Rectal smooth muscle tissue (tissue), 1 donor: Measurements from ENCODE around the gene THRB.

ENCODE experiments used
- H3K27ac ChIP-seq: one replicate; pipeline ENCODE4 v1.7.0; 2013; ENCODE audit warnings: low read depth, low read length, inconsistent platforms
- H3K27me3 ChIP-seq: one replicate; pipeline ENCODE4 v1.7.0; 2013; ENCODE audit warnings: low read length; ENCODE audit not compliant: control insufficient read depth, insufficient read depth
- H3K36me3 ChIP-seq: one replicate; pipeline ENCODE4 v1.7.0; 2013; ENCODE audit warnings: low read length; ENCODE audit not compliant: control insufficient read depth, insufficient read depth
- H3K4me1 ChIP-seq: one replicate; pipeline ENCODE4 v1.7.0; 2013; ENCODE audit warnings: low read length; ENCODE audit not compliant: control insufficient read depth, insufficient read depth
- H3K4me3 ChIP-seq: one replicate; pipeline ENCODE4 v1.7.0; 2013; ENCODE audit warnings: low read length
- H3K9ac ChIP-seq: one replicate; pipeline ENCODE4 v1.7.0; 2013; ENCODE audit warnings: low read length

THRB gene

GRCh38 chr3:24388159-24388558 lies 106.5 kb downstream of the THRB start:
- H3K27ac ChIP-seq: peak overlapping the region; percentile 34
- peaks cover 24% of the 10 kb centered on the region for H3K4me1 ChIP-seq
- H3K27me3 ChIP-seq: no peaks in the 10 kb centered on the region
- H3K9ac ChIP-seq: no peak overlapping the region
- H3K36me3 ChIP-seq: no peaks in the 10 kb centered on the region
- no peak overlapping the region for H3K4me3 ChIP-seq

- H3K27ac ChIP-seq: peak overlapping the region; percentile 34
- H3K36me3 ChIP-seq: no peaks in the 10 kb centered on the region
- no peak overlapping the region for H3K9ac ChIP-seq
- H3K27me3 ChIP-seq: no peaks in the 10 kb centered on the region
- H3K4me1 ChIP-seq: peaks cover 24% of the 10 kb centered on the region
- H3K4me3 ChIP-seq: no peak overlapping the region
Measured at GRCh38 chr3:24387493-24387892, 107.2 kb downstream of the THRB start.

- H3K4me3 ChIP-seq: no peak overlapping the region
- no peaks in the 10 kb centered on the region for H3K27me3 ChIP-seq
- no peak overlapping the region for H3K9ac ChIP-seq
- H3K4me1 ChIP-seq: peaks cover 24% of the 10 kb centered on the region
- H3K36me3 ChIP-seq: no peaks in the 10 kb centered on the region
- no peak overlapping the region for H3K27ac ChIP-seq
Measured at GRCh38 chr3:24387000-24387399, 107.7 kb downstream of the THRB start.

- Histone ChIP-seq H3K27ac (no peak overlapping the region), H3K9ac (no peak overlapping the region), H3K36me3 (no peaks in the 10 kb centered on the region), H3K27me3 (no peaks in the 10 kb centered on the region), H3K4me3 (no peak overlapping the region), H3K4me1 (peaks cover 28% of the 10 kb centered on the region)
Measured at GRCh38 chr3:24386458-24386857, 108.2 kb downstream of the THRB start.

GRCh38 chr3:24385012-24385615 lies 109.5 kb downstream of the THRB start:
- Histone ChIP-seq H3K27ac (no peak overlapping the region), H3K4me1 (peaks cover 21% of the 10 kb centered on the region), H3K4me3 (no peak overlapping the region)

GRCh38 chr3:24382647-24383046 lies 112.0 kb downstream of the THRB start:
- Histone ChIP-seq H3K27me3 (no peaks in the 10 kb centered on the region), H3K36me3 (no peaks in the 10 kb centered on the region), H3K4me3 (no peak overlapping the region), H3K4me1 (peaks cover 12% of the 10 kb centered on the region), H3K27ac (no peak overlapping the region), H3K9ac (no peak overlapping the region)

More at GRCh38 chr3:24385012-24385615, 109.5 kb downstream of the THRB start:
- no peak overlapping the region for H3K9ac ChIP-seq
- no peaks in the 10 kb centered on the region for H3K36me3 ChIP-seq
- H3K27me3 ChIP-seq: no peaks in the 10 kb centered on the region

GRCh38 chr3:24379936-24380335 lies 114.7 kb downstream of the THRB start:
- no peak overlapping the region for H3K27ac ChIP-seq
- H3K9ac ChIP-seq: no peak overlapping the region
- no peak overlapping the region for H3K4me3 ChIP-seq
- peaks cover 12% of the 10 kb centered on the region for H3K4me1 ChIP-seq
- H3K36me3 ChIP-seq: no peaks in the 10 kb centered on the region
- H3K27me3 ChIP-seq: no peaks in the 10 kb centered on the region

GRCh38 chr3:24378313-24378712 lies 116.3 kb downstream of the THRB start:
- H3K4me3 ChIP-seq: no peak overlapping the region
- peaks cover 19% of the 10 kb centered on the region for H3K4me1 ChIP-seq
- no peak overlapping the region for H3K9ac ChIP-seq
- H3K36me3 ChIP-seq: no peaks in the 10 kb centered on the region
- H3K27ac ChIP-seq: no peak overlapping the region
- H3K27me3 ChIP-seq: no peaks in the 10 kb centered on the region

- Histone ChIP-seq H3K27me3 (no peaks in the 10 kb centered on the region), H3K9ac (no peak overlapping the region), H3K4me1 (peaks cover 19% of the 10 kb centered on the region), H3K4me3 (no peak overlapping the region), H3K27ac (no peak overlapping the region), H3K36me3 (no peaks in the 10 kb centered on the region)
Measured at GRCh38 chr3:24377218-24377993, 117.2 kb downstream of the THRB start.

GRCh38 chr3:24375947-24376384 lies 118.7 kb downstream of the THRB start:
- H3K27me3 ChIP-seq: no peaks in the 10 kb centered on the region
- H3K4me3 ChIP-seq: no peak overlapping the region
- H3K4me1 ChIP-seq: peaks cover 16% of the 10 kb centered on the region
- no peaks in the 10 kb centered on the region for H3K36me3 ChIP-seq
- H3K9ac ChIP-seq: no peak overlapping the region
- no peak overlapping the region for H3K27ac ChIP-seq

- no peak overlapping the region for H3K9ac ChIP-seq
- peaks cover 16% of the 10 kb centered on the region for H3K4me1 ChIP-seq
- no peaks in the 10 kb centered on the region for H3K36me3 ChIP-seq
- no peaks in the 10 kb centered on the region for H3K27me3 ChIP-seq
- H3K27ac ChIP-seq: no peak overlapping the region
- no peak overlapping the region for H3K4me3 ChIP-seq
Measured at GRCh38 chr3:24374801-24375200, 119.8 kb downstream of the THRB start.

GRCh38 chr3:24373198-24373959 lies 121.3 kb downstream of the THRB start:
- H3K9ac ChIP-seq: no peak overlapping the region
- no peaks in the 10 kb centered on the region for H3K36me3 ChIP-seq
- peak overlapping the region; percentile 20 for H3K27ac ChIP-seq
- H3K27me3 ChIP-seq: no peaks in the 10 kb centered on the region
- H3K4me3 ChIP-seq: no peak overlapping the region
- peaks cover 17% of the 10 kb centered on the region for H3K4me1 ChIP-seq
